ENCODE results near the gene SHISA8. TPM values are rescaled to one million over a fixed set of nuclear protein-coding genes. Genes with fewer than 3 reads are reported as not detected.

The SHISA8 gene
- total RNA-seq, 2 experiments from 2014 or later = 0.56 to 0.60 TPM

- no peak for DNase-seq
- no peaks in the 10 kb centered on the region for H3K9me3 ChIP-seq (ENCODE audit: control insufficient read depth in 1 of 2, insufficient read depth in 1 of 2, low read length in 2 of 2)
- H3K27ac ChIP-seq (ENCODE audit: low read depth in 1 of 2, low read length in 2 of 2) = no peak overlapping the region
- no peaks in the 10 kb centered on the region for H3K36me3 Mint-ChIP-seq (ENCODE audit: low read depth)
- no peaks in the 10 kb centered on the region for H3K36me3 ChIP-seq (ENCODE audit: insufficient read depth, low read length)
- peaks cover 14% of the 10 kb centered on the region for H3K4me1 ChIP-seq (ENCODE audit: insufficient read depth, low read length)
- TF ChIP-seq CTCF (IDR thresholded peaks at IDR 0.05) = peak; percentile 60
- peaks cover 4% of the 10 kb centered on the region for H3K4me1 Mint-ChIP-seq (ENCODE audit: low read depth)
- H3K27ac Mint-ChIP-seq = no peak overlapping the region
- ATAC-seq (ENCODE audit: poor library complexity) = peak; percentile 39
- ChIA-PET POLR2A (no interaction called here), CTCF (interaction anchor here (0.6 to 2.0 kb wide), 4 partner anchors 17 to 162 kb away, joined by 3 to 6 read pairs (median 4); partner anchors contain the start of gene TNFRSF13C)
- no peaks in the 10 kb centered on the region for H3K27me3 ChIP-seq (ENCODE audit: control insufficient read depth in 1 of 2, insufficient read depth in 2 of 2, low read length in 2 of 2)
- H3K9me3 Mint-ChIP-seq = no peaks in the 10 kb centered on the region
- intact Hi-C loops (cut with DNase I, micrococcal nuclease) = loop anchor here in 1 of 2 experiments (1.0 to 5.0 kb wide), 3 partner anchors 136 to 479 kb away; partner anchors contain the start of gene MEI1
- H3K4me3 Mint-ChIP-seq = no peak overlapping the region
- no peaks in the 10 kb centered on the region for H3K27me3 Mint-ChIP-seq
- no peak overlapping the region for H3K4me3 ChIP-seq (ENCODE audit: low read length)
Observed at GRCh38 chr22:41957941-41958556, 43.2 kb upstream of the SHISA8 start.

GRCh38 chr22:41952713-41953112 lies 37.8 kb upstream of the SHISA8 start:
- TF ChIP-seq CTCF (IDR thresholded peaks at IDR 0.05) = no peak

GRCh38 chr22:41951898-41952474 lies 37.1 kb upstream of the SHISA8 start, which contains the start of gene SMIM45:
TSS of gene SMIM45 (plus strand) at chr22:41952150.
- H3K36me3 Mint-ChIP-seq (ENCODE audit: low read depth) = no peaks in the 10 kb centered on the region
- H3K36me3 ChIP-seq (ENCODE audit: insufficient read depth, low read length) = no peaks in the 10 kb centered on the region
- CTCF ChIA-PET = interaction anchor here (0.6 kb wide), 1 partner anchor 73 kb away, joined by 3 read pairs; no protein-coding TSS in a partner anchor
- no peak for TF ChIP-seq CTCF (IDR thresholded peaks at IDR 0.05)
- ATAC-seq (ENCODE audit: poor library complexity) (no peak), DNase-seq (no peak)
- peaks cover 3% of the 10 kb centered on the region for H3K4me1 Mint-ChIP-seq (ENCODE audit: low read depth)
- H3K27ac Mint-ChIP-seq = no peak within 1 kb of the TSS
- no peaks in the 10 kb centered on the region for H3K27me3 ChIP-seq (ENCODE audit: control insufficient read depth in 1 of 2, insufficient read depth in 2 of 2, low read length in 2 of 2)
- H3K27me3 Mint-ChIP-seq = no peaks in the 10 kb centered on the region
- no peak within 1 kb of the TSS for H3K27ac ChIP-seq (ENCODE audit: low read depth in 1 of 2, low read length in 2 of 2)
- H3K4me1 ChIP-seq (ENCODE audit: insufficient read depth, low read length) = peaks cover 9% of the 10 kb centered on the region
- POLR2A ChIA-PET = no interaction called here
- no peaks in the 10 kb centered on the region for H3K9me3 ChIP-seq (ENCODE audit: control insufficient read depth in 1 of 2, insufficient read depth in 1 of 2, low read length in 2 of 2)
- no peak within 1 kb of the TSS for H3K4me3 Mint-ChIP-seq
- no peaks in the 10 kb centered on the region for H3K9me3 Mint-ChIP-seq
- intact Hi-C loops (cut with DNase I, micrococcal nuclease) = no loop called here
- H3K4me3 ChIP-seq (ENCODE audit: low read length) = no peak within 1 kb of the TSS

More at GRCh38 chr22:41952713-41953112, 37.8 kb upstream of the SHISA8 start:
- Histone ChIP-seq H3K27me3 (ENCODE audit: control insufficient read depth in 1 of 2, insufficient read depth in 2 of 2, low read length in 2 of 2) (no peaks in the 10 kb centered on the region), H3K4me1 (ENCODE audit: insufficient read depth, low read length) (peaks cover 8% of the 10 kb centered on the region), H3K9me3 (ENCODE audit: control insufficient read depth in 1 of 2, insufficient read depth in 1 of 2, low read length in 2 of 2) (no peaks in the 10 kb centered on the region), H3K27ac (ENCODE audit: low read depth in 1 of 2, low read length in 2 of 2) (no peak overlapping the region), H3K4me3 (ENCODE audit: low read length) (no peak overlapping the region), H3K36me3 (ENCODE audit: insufficient read depth, low read length) (no peaks in the 10 kb centered on the region)
- no peak overlapping the region for H3K4me3 Mint-ChIP-seq
- ATAC-seq (ENCODE audit: poor library complexity) = no peak
- H3K27ac Mint-ChIP-seq = no peak overlapping the region
- DNase-seq = no peak
- ChIA-PET POLR2A (no interaction called here), CTCF (interaction anchor here (1.6 kb wide), 1 partner anchor 12 kb away, joined by 3 read pairs; no protein-coding TSS in a partner anchor)
- no peaks in the 10 kb centered on the region for H3K9me3 Mint-ChIP-seq
- H3K27me3 Mint-ChIP-seq = no peaks in the 10 kb centered on the region
- H3K4me1 Mint-ChIP-seq (ENCODE audit: low read depth) = peaks cover 4% of the 10 kb centered on the region
- intact Hi-C loops (cut with DNase I, micrococcal nuclease) = no loop called here
- H3K36me3 Mint-ChIP-seq (ENCODE audit: low read depth) = no peaks in the 10 kb centered on the region
